Measurements from ENCODE around the gene CFD.

Gene CFD

DNA sequence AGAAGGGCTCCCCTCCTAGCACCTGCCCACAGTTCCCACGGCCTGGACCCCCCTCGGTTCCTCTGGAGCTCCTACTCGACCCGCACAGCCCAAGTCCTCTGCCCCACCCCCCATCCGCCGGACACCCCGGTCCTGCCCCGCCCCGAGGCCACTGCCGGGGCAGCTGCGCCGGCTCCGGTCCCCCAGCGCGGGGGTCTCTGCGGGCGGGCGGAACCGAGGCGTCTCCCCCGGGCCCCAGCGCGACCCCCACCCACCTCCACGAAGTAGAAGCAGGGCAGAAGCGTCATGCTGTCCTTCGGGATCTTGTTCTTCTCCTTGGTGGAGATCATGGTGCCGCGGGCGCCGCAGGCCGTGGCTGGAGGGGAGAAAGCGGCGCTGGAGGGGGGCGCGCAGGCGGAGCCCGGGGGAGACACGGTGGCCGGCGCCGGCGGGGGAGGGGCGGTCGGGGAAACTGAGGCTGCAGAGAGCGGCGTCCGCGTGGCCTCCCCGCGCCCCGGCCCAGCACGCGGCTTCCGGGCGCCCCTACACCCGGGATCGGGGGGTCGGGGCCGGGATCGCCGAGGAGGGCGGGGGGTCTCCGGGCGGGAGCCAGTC, 38.1 kb upstream of the CFD start:
- peak in 1 of 2 experiments; percentile 84 for DNase-seq (ENCODE audit: low read depth in 1 of 2, low spot score in 1 of 2)
- no peak for TF ChIP-seq SPI1 (IDR thresholded peaks at IDR 0.05; ENCODE audit: borderline replicate concordance, low read depth)
- TF ChIP-seq, protein P1, sequence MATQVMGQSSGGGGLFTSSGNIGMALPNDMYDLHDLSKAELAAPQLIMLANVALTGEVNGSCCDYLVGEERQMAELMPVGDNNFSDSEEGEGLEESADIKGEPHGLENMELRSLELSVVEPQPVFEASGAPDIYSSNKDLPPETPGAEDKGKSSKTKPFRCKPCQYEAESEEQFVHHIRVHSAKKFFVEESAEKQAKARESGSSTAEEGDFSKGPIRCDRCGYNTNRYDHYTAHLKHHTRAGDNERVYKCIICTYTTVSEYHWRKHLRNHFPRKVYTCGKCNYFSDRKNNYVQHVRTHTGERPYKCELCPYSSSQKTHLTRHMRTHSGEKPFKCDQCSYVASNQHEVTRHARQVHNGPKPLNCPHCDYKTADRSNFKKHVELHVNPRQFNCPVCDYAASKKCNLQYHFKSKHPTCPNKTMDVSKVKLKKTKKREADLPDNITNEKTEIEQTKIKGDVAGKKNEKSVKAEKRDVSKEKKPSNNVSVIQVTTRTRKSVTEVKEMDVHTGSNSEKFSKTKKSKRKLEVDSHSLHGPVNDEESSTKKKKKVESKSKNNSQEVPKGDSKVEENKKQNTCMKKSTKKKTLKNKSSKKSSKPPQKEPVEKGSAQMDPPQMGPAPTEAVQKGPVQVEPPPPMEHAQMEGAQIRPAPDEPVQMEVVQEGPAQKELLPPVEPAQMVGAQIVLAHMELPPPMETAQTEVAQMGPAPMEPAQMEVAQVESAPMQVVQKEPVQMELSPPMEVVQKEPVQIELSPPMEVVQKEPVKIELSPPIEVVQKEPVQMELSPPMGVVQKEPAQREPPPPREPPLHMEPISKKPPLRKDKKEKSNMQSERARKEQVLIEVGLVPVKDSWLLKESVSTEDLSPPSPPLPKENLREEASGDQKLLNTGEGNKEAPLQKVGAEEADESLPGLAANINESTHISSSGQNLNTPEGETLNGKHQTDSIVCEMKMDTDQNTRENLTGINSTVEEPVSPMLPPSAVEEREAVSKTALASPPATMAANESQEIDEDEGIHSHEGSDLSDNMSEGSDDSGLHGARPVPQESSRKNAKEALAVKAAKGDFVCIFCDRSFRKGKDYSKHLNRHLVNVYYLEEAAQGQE (IDR thresholded peaks at IDR 0.05; ENCODE audit: insufficient replicate concordance, low read depth), result peak; percentile 15
- Histone ChIP-seq H3K4me3 (replicated peaks; ENCODE audit: insufficient read depth, low read length) (peak overlapping the region; percentile 55), H3K27ac (replicated peaks) (peak overlapping the region; percentile 98), H3K27me3 (ENCODE audit: insufficient read depth, poor library complexity, severe bottlenecking) (no peaks in the 10 kb centered on the region)

DNA sequence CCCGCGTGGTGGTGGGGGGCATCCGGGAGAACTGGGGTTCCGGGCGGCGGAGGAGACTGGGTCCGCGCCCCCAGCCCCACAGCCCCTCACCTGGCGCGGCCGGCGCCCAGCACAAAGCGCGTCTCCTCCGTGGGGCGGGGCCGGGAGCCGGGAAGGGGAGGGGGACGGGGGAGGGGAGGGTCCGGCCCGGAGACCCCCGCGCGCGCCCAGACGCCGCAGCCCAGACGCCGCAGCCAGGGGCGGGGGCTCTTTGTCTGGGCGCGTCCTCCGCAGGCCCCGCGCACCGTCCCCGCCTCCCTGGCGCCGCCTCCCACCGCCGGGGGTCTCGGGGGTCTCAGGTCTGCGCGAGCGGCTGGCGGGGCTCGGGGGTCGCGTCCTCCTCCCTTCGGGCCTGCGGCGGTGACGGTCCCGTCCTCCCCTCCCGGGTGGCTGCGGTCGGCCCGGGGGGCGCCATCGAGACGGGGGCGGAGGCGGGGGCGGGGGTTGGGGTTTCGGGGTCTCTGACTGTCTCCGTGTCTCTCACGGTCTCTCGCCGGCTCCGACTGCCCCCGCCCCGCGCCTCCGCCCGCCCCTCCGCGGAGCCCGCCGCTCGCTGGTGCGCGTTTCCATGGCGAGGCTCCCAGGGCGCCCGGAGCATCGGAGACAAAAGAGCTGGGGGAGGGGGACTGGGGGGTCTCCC, 37.5 kb upstream of the CFD start, which contains the start of gene PLPPR3:
PLPPR3 (minus strand) TSS at position 131 of the 679 bp plus-strand sequence. CDS start 396 bp downstream, outside the sequence.
- Histone ChIP-seq H3K4me3 (replicated peaks; ENCODE audit: insufficient read depth, low read length) (peak within 1 kb of the TSS; percentile 55), H3K27ac (replicated peaks) (peak within 1 kb of the TSS; percentile 98), H3K27me3 (ENCODE audit: insufficient read depth, poor library complexity, severe bottlenecking) (no peaks in the 10 kb centered on the region)
- TF ChIP-seq SPI1 (IDR thresholded peaks at IDR 0.05; ENCODE audit: borderline replicate concordance, low read depth), result no peak
- no peak for TF ChIP-seq GABPA (IDR thresholded peaks at IDR 0.05; ENCODE audit: low read depth)
- TF ChIP-seq, protein P1 (IDR thresholded peaks at IDR 0.05; ENCODE audit: insufficient replicate concordance, low read depth), result no peak
- TF ChIP-seq, protein P2, sequence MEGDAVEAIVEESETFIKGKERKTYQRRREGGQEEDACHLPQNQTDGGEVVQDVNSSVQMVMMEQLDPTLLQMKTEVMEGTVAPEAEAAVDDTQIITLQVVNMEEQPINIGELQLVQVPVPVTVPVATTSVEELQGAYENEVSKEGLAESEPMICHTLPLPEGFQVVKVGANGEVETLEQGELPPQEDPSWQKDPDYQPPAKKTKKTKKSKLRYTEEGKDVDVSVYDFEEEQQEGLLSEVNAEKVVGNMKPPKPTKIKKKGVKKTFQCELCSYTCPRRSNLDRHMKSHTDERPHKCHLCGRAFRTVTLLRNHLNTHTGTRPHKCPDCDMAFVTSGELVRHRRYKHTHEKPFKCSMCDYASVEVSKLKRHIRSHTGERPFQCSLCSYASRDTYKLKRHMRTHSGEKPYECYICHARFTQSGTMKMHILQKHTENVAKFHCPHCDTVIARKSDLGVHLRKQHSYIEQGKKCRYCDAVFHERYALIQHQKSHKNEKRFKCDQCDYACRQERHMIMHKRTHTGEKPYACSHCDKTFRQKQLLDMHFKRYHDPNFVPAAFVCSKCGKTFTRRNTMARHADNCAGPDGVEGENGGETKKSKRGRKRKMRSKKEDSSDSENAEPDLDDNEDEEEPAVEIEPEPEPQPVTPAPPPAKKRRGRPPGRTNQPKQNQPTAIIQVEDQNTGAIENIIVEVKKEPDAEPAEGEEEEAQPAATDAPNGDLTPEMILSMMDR (IDR thresholded peaks at IDR 0.05; ENCODE audit: insufficient read depth, low read length), result no peak
- peak; percentile 12 for TF ChIP-seq POLR2AphosphoS5 (IDR thresholded peaks at IDR 0.05; ENCODE audit: low read depth)
- peak; percentile 63 to 81 for DNase-seq (ENCODE audit: low read depth in 1 of 2, low spot score in 1 of 2)

DNA sequence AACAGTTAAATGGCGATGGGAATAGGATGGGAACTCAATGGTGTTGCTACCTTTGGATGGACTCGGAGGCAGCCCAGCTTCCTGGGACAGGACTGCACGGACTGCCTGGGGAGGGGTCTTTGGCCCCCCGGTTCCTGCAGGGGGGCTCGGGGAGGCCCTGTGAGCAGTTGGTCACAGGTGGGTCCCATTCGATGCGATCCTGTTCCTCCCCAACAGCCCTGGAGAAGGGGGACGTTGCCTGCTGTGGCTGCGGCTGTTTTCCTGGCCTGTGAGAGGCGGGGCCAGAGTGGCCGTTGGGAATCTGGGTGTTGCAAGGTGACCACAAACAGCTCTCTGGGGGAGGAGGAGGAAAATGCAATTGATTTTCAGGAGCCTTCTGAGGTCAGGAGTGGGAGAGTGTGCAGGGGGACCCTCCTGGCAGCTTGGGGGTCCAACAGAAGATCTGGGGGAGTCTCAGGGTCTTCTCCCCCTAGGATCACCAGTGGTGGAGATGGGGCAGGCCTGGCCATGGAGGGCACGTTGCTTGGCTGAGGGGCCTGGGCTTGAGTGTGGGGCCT, 35.8 kb upstream of the CFD start:
- no peaks in the 10 kb centered on the region for H3K27me3 ChIP-seq (ENCODE audit: insufficient read depth, poor library complexity, severe bottlenecking)
- peak; percentile 89 to 97 for DNase-seq (ENCODE audit: low read depth in 1 of 2, low spot score in 1 of 2)
- peak; percentile 89 for TF ChIP-seq POLR2AphosphoS5 (IDR thresholded peaks at IDR 0.05; ENCODE audit: low read depth)
- TF ChIP-seq, protein P2 (IDR thresholded peaks at IDR 0.05; ENCODE audit: insufficient read depth, low read length), result no peak
- TF ChIP-seq, protein P1 (IDR thresholded peaks at IDR 0.05; ENCODE audit: insufficient replicate concordance, low read depth), result peak; percentile 44
- peak overlapping the region; percentile 24 for H3K4me3 ChIP-seq (replicated peaks; ENCODE audit: insufficient read depth, low read length)
- peak overlapping the region; percentile 98 for H3K27ac ChIP-seq (replicated peaks)
